Loucy (cell line): Measurements from ENCODE around the gene SERGEF.

Experiments used
- EZH2phosphoT487 ChIP-seq: fragments of 200-600 bp; IDR thresholded peaks from 2 replicates; pipeline ENCODE4 v1.6.1; 2018; ENCODE audit warnings: antibody characterized with exemption, mild to moderate bottlenecking, moderate library complexity, borderline replicate concordance
- TF ChIP-seq, protein P1 (sequence below): fragments of 200-600 bp; sonication (generic); conservative IDR thresholded peaks from 2 replicates; pipeline ENCODE4 v1.5.1; 2014; ENCODE audit warnings: mild to moderate bottlenecking, antibody characterized with exemption, low read length

DNA sequence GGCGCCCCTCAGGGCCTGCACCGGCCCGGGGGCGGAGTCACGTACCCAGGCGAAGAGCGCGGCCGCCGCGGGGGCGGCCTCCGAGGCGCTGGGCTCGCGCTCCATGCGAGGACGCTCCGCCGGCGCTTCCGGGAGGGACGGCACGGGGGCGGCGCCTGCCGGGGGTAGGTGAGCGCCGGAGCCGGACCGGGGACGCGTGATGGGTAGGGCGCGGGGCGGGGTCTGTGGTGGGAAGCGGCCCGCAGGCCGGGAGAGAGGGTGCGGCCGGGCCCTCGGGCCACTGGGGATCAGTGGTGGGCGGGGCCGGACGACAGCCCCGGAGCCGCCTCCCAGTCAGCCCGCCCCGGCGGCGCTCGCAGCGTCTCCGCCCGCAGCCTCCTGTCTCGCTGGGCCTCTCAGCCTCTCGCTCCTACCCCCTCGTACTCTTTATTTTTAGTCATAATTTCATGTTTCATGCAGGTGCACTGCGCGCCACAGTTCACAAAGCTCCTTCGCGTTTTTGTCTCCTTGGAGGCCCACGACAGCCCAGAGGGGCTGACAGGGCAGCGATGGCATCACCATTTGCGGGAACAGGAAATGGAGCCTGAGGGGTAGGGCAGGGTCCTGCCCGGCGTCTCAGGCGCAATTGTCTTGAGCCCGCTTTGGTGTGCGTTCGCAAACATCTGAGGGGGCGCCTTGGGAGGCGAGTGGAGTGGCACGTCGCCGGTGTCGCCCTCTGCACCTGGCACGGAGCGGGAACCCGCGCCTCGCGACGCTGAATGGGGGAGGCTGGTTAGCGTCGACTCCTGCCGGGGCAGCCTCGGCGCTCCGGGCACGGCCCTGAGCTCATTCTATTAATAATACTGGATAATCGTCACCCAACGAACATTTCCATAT, at the start of gene SERGEF:
- TF ChIP-seq, protein P1, sequence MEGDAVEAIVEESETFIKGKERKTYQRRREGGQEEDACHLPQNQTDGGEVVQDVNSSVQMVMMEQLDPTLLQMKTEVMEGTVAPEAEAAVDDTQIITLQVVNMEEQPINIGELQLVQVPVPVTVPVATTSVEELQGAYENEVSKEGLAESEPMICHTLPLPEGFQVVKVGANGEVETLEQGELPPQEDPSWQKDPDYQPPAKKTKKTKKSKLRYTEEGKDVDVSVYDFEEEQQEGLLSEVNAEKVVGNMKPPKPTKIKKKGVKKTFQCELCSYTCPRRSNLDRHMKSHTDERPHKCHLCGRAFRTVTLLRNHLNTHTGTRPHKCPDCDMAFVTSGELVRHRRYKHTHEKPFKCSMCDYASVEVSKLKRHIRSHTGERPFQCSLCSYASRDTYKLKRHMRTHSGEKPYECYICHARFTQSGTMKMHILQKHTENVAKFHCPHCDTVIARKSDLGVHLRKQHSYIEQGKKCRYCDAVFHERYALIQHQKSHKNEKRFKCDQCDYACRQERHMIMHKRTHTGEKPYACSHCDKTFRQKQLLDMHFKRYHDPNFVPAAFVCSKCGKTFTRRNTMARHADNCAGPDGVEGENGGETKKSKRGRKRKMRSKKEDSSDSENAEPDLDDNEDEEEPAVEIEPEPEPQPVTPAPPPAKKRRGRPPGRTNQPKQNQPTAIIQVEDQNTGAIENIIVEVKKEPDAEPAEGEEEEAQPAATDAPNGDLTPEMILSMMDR, result no peak
- no peak for TF ChIP-seq EZH2phosphoT487
